ENCODE data around the gene WIPI1. TPM values are rescaled to one million over a fixed set of nuclear protein-coding genes. Genes with fewer than 3 reads are reported as not detected.

The WIPI1 gene
- total and polyA plus RNA-seq, 2 of the 13 experiments (the other 11 are each of a cell fraction or from before 2014, with no cell fraction given): 29.4 to 141 TPM

DNA sequence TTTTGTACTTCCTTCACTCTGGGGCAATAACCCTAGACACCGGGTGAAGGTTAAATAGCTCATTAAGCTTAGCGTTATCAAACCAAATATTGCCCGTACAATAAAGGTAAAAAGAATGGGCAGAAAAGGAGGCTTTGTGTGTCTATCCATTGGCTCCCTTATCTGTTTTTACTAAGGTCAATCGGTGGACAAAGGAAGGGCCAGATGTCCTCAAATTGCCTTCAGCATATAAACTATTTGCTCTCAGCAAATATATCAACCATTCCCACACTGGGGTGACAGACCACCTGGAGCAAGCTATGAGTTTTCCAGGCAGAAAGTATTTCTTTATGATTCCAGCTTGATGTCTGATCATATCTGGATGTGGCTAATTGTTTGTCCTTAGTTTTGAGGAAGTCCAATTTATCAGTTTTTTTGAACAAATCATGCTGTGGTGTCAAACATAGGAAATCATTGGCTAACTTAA lies 25.3 kb upstream of the WIPI1 start (continued):
- TF ChIP-seq ZNF75D (CRISPR knock-in tag; IDR thresholded peaks at IDR 0.05; ENCODE audit: borderline replicate concordance) (no peak), REL (CRISPR knock-in tag; conservative IDR thresholded peaks at IDR 0.05) (no peak), SAP130 (CRISPR knock-in tag; IDR thresholded peaks at IDR 0.05; ENCODE audit: low read depth) (peak; percentile 42), FOXK1 (CRISPR knock-in tag; IDR thresholded peaks at IDR 0.05; ENCODE audit: borderline replicate concordance, low read depth) (peak; percentile 44; the same call in 1 of the 2 replicates), ZNF329 (CRISPR knock-in tag; IDR thresholded peaks at IDR 0.05; ENCODE audit: low read depth) (no peak), POLR2G (IDR thresholded peaks at IDR 0.05; ENCODE audit: low read depth, low read length) (no peak), ZNF3 (CRISPR knock-in tag; IDR thresholded peaks at IDR 0.05) (no peak), STAT5B (CRISPR knock-in tag; IDR thresholded peaks at IDR 0.05) (no peak), ZFP36 (IDR thresholded peaks at IDR 0.05; ENCODE audit: borderline replicate concordance, low read depth, low read length, partially characterized antibody) (no peak), ZNF703 (CRISPR knock-in tag; IDR thresholded peaks at IDR 0.05; ENCODE audit: borderline replicate concordance) (peak; percentile 38; the same call in 1 of the 2 replicates), RFX5 (IDR thresholded peaks at IDR 0.05; ENCODE audit: low read depth, low read length) (no peak), ZKSCAN1 (IDR thresholded peaks at IDR 0.05; ENCODE audit: low read length) (no peak), ARNT (IDR thresholded peaks at IDR 0.05) (no peak), ZNF367 (CRISPR knock-in tag; IDR thresholded peaks at IDR 0.05; ENCODE audit: borderline replicate concordance) (no peak), ARID2 (CRISPR knock-in tag; IDR thresholded peaks at IDR 0.05; ENCODE audit: borderline replicate concordance) (0 out of 2 replicates have a peak, but pooled peaks have one; percentile 35), ZNF841 (CRISPR knock-in tag; IDR thresholded peaks at IDR 0.05; ENCODE audit: borderline replicate concordance) (no peak), SRSF4 (IDR thresholded peaks at IDR 0.05; ENCODE audit: low read depth, low read length, poor library complexity, severe bottlenecking) (no peak), SMAD1 (CRISPR knock-in tag; IDR thresholded peaks at IDR 0.05; ENCODE audit: borderline replicate concordance, low read depth) (no peak), ZNF138 (CRISPR knock-in tag; IDR thresholded peaks at IDR 0.05; ENCODE audit: low read depth) (no peak), REXO4 (CRISPR knock-in tag; IDR thresholded peaks at IDR 0.05; ENCODE audit: borderline replicate concordance) (no peak), ZC3H13 (CRISPR knock-in tag; IDR thresholded peaks at IDR 0.05) (no peak), FOSL1 (CRISPR knock-in tag; IDR thresholded peaks at IDR 0.05; ENCODE audit: borderline replicate concordance) (no peak; the same call in 1 of the 2 replicates), ELF1 (CRISPR knock-in tag; IDR thresholded peaks at IDR 0.05) (no peak)
- TF ChIP-seq, protein P1, sequence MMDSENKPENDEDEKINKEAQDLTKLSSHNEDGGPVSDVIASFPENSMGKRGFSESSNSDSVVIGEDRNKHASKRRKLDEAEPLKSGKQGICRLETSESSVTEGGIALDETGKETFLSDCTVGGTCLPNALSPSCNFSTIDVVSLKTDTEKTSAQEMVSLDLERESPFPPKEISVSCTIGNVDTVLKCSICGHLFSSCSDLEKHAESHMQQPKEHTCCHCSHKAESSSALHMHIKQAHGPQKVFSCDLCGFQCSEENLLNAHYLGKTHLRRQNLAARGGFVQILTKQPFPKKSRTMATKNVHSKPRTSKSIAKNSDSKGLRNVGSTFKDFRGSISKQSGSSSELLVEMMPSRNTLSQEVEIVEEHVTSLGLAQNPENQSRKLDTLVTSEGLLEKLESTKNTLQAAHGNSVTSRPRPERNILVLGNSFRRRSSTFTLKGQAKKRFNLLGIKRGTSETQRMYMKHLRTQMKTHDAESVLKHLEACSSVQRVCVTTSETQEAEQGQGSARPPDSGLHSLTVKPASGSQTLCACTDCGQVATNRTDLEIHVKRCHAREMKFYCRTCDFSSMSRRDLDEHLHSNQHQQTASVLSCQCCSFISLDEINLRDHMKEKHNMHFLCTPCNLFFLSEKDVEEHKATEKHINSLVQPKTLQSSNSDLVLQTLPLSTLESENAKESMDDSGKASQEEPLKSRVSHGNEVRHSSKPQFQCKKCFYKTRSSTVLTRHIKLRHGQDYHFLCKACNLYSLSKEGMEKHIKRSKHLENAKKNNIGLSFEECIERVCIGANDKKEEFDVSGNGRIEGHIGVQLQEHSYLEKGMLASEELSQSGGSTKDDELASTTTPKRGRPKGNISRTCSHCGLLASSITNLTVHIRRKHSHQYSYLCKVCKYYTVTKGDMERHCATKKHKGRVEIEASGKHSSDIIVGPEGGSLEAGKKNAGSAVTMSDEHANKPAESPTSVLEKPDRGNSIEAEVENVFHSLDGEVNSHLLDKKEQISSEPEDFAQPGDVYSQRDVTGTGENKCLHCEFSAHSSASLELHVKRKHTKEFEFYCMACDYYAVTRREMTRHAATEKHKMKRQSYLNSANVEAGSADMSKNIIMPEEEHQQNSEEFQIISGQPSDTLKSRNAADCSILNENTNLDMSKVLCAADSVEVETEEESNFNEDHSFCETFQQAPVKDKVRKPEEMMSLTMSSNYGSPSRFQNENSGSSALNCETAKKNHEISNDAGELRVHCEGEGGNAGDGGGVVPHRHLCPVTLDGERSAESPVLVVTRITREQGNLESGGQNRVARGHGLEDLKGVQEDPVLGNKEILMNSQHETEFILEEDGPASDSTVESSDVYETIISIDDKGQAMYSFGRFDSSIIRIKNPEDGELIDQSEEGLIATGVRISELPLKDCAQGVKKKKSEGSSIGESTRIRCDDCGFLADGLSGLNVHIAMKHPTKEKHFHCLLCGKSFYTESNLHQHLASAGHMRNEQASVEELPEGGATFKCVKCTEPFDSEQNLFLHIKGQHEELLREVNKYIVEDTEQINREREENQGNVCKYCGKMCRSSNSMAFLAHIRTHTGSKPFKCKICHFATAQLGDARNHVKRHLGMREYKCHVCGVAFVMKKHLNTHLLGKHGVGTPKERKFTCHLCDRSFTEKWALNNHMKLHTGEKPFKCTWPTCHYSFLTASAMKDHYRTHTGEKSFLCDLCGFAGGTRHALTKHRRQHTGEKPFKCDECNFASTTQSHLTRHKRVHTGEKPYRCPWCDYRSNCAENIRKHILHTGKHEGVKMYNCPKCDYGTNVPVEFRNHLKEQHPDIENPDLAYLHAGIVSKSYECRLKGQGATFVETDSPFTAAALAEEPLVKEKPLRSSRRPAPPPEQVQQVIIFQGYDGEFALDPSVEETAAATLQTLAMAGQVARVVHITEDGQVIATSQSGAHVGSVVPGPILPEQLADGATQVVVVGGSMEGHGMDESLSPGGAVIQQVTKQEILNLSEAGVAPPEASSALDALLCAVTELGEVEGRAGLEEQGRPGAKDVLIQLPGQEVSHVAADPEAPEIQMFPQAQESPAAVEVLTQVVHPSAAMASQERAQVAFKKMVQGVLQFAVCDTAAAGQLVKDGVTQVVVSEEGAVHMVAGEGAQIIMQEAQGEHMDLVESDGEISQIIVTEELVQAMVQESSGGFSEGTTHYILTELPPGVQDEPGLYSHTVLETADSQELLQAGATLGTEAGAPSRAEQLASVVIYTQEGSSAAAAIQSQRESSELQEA (CRISPR knock-in tag; IDR thresholded peaks at IDR 0.05; ENCODE audit: not compliant biosample characterization): no peak

Data from HepG2 (cell line).